Endothelial cell of umbilical vein (primary cell): ENCODE measurements around the gene MMP11.

Source experiments
- CTCF ChIP-seq, 2 donors: IDR thresholded peaks; 1 replicate in 1 of 2; 2 replicates in 1 of 2; pipeline ENCODE4 v1.5.1; 2011; ENCODE audit warnings: low read length in 2 of 2, mild to moderate bottlenecking in 2 of 2, moderate library complexity in 2 of 2, control low read depth in 1 of 2, inconsistent platforms in 1 of 2, low read depth in 1 of 2; ENCODE audit not compliant: insufficient read depth in 1 of 2; ENCODE audit errors: extremely low read depth in 1 of 2
- EZH2 ChIP-seq: IDR thresholded peaks from 2 replicates; pipeline ENCODE4 v1.6.1; 2012; ENCODE audit warnings: borderline replicate concordance, low read depth, mild to moderate bottlenecking, moderate library complexity, low read length, inconsistent platforms; ENCODE audit not compliant: severe bottlenecking
- FOS ChIP-seq: IDR thresholded peaks from 2 replicates; pipeline ENCODE4 v1.6.1; 2011; ENCODE audit warnings: mild to moderate bottlenecking, low read length, moderate library complexity, borderline replicate concordance; ENCODE audit not compliant: insufficient read depth
- JUN ChIP-seq: IDR thresholded peaks from 2 replicates; pipeline ENCODE4 v1.6.1; 2011; ENCODE audit warnings: borderline replicate concordance, low read depth; ENCODE audit not compliant: insufficient read length, insufficient read depth
- MAX ChIP-seq: IDR thresholded peaks from 2 replicates; pipeline ENCODE4 v1.6.1; 2011; ENCODE audit not compliant: insufficient read depth, insufficient read length
- POLR2A ChIP-seq: IDR thresholded peaks from 2 replicates; pipeline ENCODE4 v1.6.1; 2012; ENCODE audit warnings: low read depth, mild to moderate bottlenecking, control low read depth, low read length
- POLR2AphosphoS5 ChIP-seq: IDR thresholded peaks from 2 replicates; pipeline ENCODE4 v1.6.1; 2012; ENCODE audit warnings: low read depth, mild to moderate bottlenecking, control low read depth, low read length, moderate library complexity; ENCODE audit not compliant: insufficient read depth

GRCh38 chr22:23803001-23803819 lies 30.6 kb downstream of the MMP11 start:
- no peak for TF ChIP-seq JUN
- no peak for TF ChIP-seq CTCF (IDR thresholded peaks at IDR 0.05; ENCODE audit: extremely low read depth in 1 of 2, insufficient read depth in 1 of 2, low read depth in 1 of 2, low read length in 2 of 2)
- no peak for TF ChIP-seq EZH2
- TF ChIP-seq POLR2AphosphoS5, result no peak
- no peak for TF ChIP-seq POLR2A
- TF ChIP-seq FOS, result no peak
- no peak for TF ChIP-seq MAX
